Daoy (cell line): Measurements from ENCODE around the gene CARD6. TPM values are rescaled to one million over a fixed set of nuclear protein-coding genes. Genes with fewer than 3 reads are reported as not detected.
"Not testable (repeated sequence)": the region's sequence is repeated elsewhere in the genome, so short reads cannot be mapped to it uniquely, and the experiment has no call there.

Experiments
- DNase-seq: peaks from one replicate; pipeline ENCODE4 v3.0.0-alpha.2; 2015; ENCODE audit warnings: low read depth
- total RNA-seq: library from RNA; depleted of rRNA; stranded (reverse); fragments of >200 nt; shearing (Covaris generic); gene quantifications from 2 replicates; pipeline ENCODE4 v1.2.3, GENCODE V29; 2014

CARD6 gene
- total RNA-seq, 1 experiment from 2014 or later = 2.1 TPM

GRCh38 chr5:40828690-40829661 is 12.2 kb upstream of the CARD6 start:
- DNase-seq = no peak

- DNase-seq = no peak
These were observed 11.2 kb upstream of the CARD6 start for GRCh38 chr5:40829748-40830533.

- no peak for DNase-seq
These were observed 9.6 kb upstream of the CARD6 start for GRCh38 chr5:40831346-40832210.

GRCh38 chr5:40832345-40832744 is 8.8 kb upstream of the CARD6 start:
- DNase-seq = no peak

GRCh38 chr5:40833712-40834229 is 7.4 kb upstream of the CARD6 start:
- DNase-seq = no peak

GRCh38 chr5:40834391-40834848 is 6.7 kb upstream of the CARD6 start:
- DNase-seq = no peak

GRCh38 chr5:40834849-40835787 is 6.0 kb upstream of the CARD6 start, which contains the start of gene RPL37:
RPL37 (minus strand) TSS chr5:40835222; CDS start chr5:40835185, 37 bp downstream.
- peak; percentile 98 for DNase-seq

- no peak for DNase-seq
These were observed 3.1 kb upstream of the CARD6 start for GRCh38 chr5:40838086-40838485.

- no peak for DNase-seq
These were observed 1.2 kb downstream of the CARD6 start for GRCh38 chr5:40842351-40842750.

GRCh38 chr5:40844565-40844964 is 3.4 kb downstream of the CARD6 start:
- no peak for DNase-seq

- DNase-seq = no peak
These were observed 5.2 kb downstream of the CARD6 start for GRCh38 chr5:40846371-40846770.

GRCh38 chr5:40847525-40847924 is 6.4 kb downstream of the CARD6 start:
- no peak for DNase-seq

GRCh38 chr5:40853632-40854192 is 12.5 kb downstream of the CARD6 start:
- no peak for DNase-seq

GRCh38 chr5:40860711-40861110 is 19.5 kb downstream of the CARD6 start:
- no peak for DNase-seq

GRCh38 chr5:40865004-40865403 is 23.8 kb downstream of the CARD6 start:
- not testable (repeated sequence) for DNase-seq

GRCh38 chr5:40866844-40867243 is 25.7 kb downstream of the CARD6 start:
- DNase-seq = no peak

- DNase-seq = no peak
These were observed 28.2 kb downstream of the CARD6 start for GRCh38 chr5:40869384-40869783.

- DNase-seq = peak; percentile 5
These were observed 30.0 kb downstream of the CARD6 start for GRCh38 chr5:40871177-40871576.

GRCh38 chr5:40872253-40872652 is 31.1 kb downstream of the CARD6 start:
- not testable (repeated sequence) for DNase-seq
